Endothelial cell of umbilical vein (primary cell): Measurements from ENCODE around the gene CCDC107. TPM values are rescaled to one million over a fixed set of nuclear protein-coding genes. Genes with fewer than 3 reads are reported as not detected.
A peak's percentile ranks its signal among the peaks of the same experiment; 100 is the strongest.

ENCODE experiments used
- Bru-seq: library from RNA; stranded (reverse); fragments of 400-500 nt; gene quantifications from one replicate; lab custom pipeline; 2021; lab: Mats Ljungman, UMichigan
- BruChase-seq, 2 experiments: library from RNA; stranded (reverse); fragments of 400-500 nt; gene quantifications; one replicate each; lab custom pipeline; 2021; lab: Mats Ljungman, UMichigan
- BruUV-seq: library from RNA; stranded (reverse); fragments of 400-500 nt; replicated peaks from 2 replicates; lab custom pipeline; 2021; lab: Mats Ljungman, UMichigan
- CTCF ChIA-PET: fragments of 300-600, 350-600 bp; sonication (Branson Sonifier 250); formaldehyde crosslinking; loops from one replicate; lab custom pipeline; 2021; ENCODE audit warnings: antibody characterized with exemption, inconsistent platforms; lab: Charles Lee
- POLR2A ChIA-PET: fragments of 300-600, 350-600 bp; sonication (Branson Sonifier 250); formaldehyde crosslinking; loops from one replicate; lab custom pipeline; 2021; ENCODE audit warnings: antibody characterized with exemption, inconsistent platforms; lab: Charles Lee
- DNase-seq: peaks from one replicate; pipeline ENCODE4 v3.0.0-alpha.2; 2011; ENCODE audit warnings: low read depth, low spot score
- FAIRE-seq: peaks from 2 replicates; lab custom pipeline; 2011; peaks lifted over from hg19 to GRCh38; lab: Jason Lieb, UNC
- H2AFZ ChIP-seq: 2 replicates; pipeline ENCODE4 v1.6.0; 2012; ENCODE audit warnings: low read depth, low read length, control low read depth, inconsistent platforms
- H3K27ac ChIP-seq: 2 replicates; pipeline ENCODE4 v1.5.1; 2011; ENCODE audit warnings: low read depth, mild to moderate bottlenecking, control low read depth, low read length, moderate library complexity; ENCODE audit not compliant: insufficient read depth
- H3K27me3 ChIP-seq, 2 experiments: 2 replicates each; pipeline versions ENCODE4 v1.6.0 to v1.6.1; 2011; ENCODE audit warnings: low read length in 2 of 2, mixed read lengths in 1 of 2; ENCODE audit not compliant: control insufficient read depth in 2 of 2, insufficient read depth in 2 of 2
- H3K36me3 ChIP-seq, 2 experiments: 2 replicates in 1 of 2; 3 replicates in 1 of 2; pipeline ENCODE4 v1.5.1; 2011; ENCODE audit warnings: low read length in 2 of 2, mild to moderate bottlenecking in 1 of 2, moderate library complexity in 1 of 2; ENCODE audit not compliant: control insufficient read depth in 2 of 2, insufficient read depth in 2 of 2; ENCODE audit errors: extremely low read depth in 1 of 2
- H3K4me1 ChIP-seq: 3 replicates; pipeline ENCODE4 v1.5.1; 2011; ENCODE audit warnings: mild to moderate bottlenecking, low read length; ENCODE audit not compliant: control insufficient read depth, insufficient read depth; ENCODE audit errors: extremely low read depth
- H3K4me2 ChIP-seq: 2 replicates; pipeline ENCODE4 v1.6.1; 2011; ENCODE audit warnings: low read length, control low read depth, mixed read lengths; ENCODE audit not compliant: insufficient read depth
- H3K4me3 ChIP-seq, 3 experiments: fragments of 200-600 bp in 1 of 3; sonication (generic), shearing (Covaris generic) in 1 of 3; replicated peaks in 1 of 3; 2 replicates each; pipeline ENCODE4 v1.5.1; 2011 to 2016; ENCODE audit warnings: control low read depth in 3 of 3, low read length in 3 of 3, mild to moderate bottlenecking in 2 of 3, inconsistent platforms in 1 of 3, low read depth in 1 of 3, moderate library complexity in 1 of 3; ENCODE audit not compliant: insufficient read depth in 1 of 3
- H3K79me2 ChIP-seq: 2 replicates; pipeline ENCODE4 v1.6.0; 2012; ENCODE audit warnings: low read length, inconsistent platforms; ENCODE audit not compliant: control insufficient read depth, insufficient read depth
- H3K9ac ChIP-seq: replicated peaks from 2 replicates; pipeline ENCODE3; 2011; ENCODE audit warnings: low read length, control low read depth; ENCODE audit not compliant: insufficient read depth; ENCODE audit errors: extremely low read depth
- H3K9me1 ChIP-seq: replicated peaks from 3 replicates; pipeline ENCODE4 v1.6.0; 2011; ENCODE audit warnings: mild to moderate bottlenecking, low read length; ENCODE audit not compliant: control insufficient read depth, insufficient read depth; ENCODE audit errors: extremely low read depth
- H3K9me3 ChIP-seq: replicated peaks from 2 replicates; pipeline ENCODE4 v1.5.1; 2012; ENCODE audit warnings: low read length, inconsistent platforms; ENCODE audit not compliant: control insufficient read depth, insufficient read depth
- H4K20me1 ChIP-seq: replicated peaks from 2 replicates; pipeline ENCODE3; 2011; ENCODE audit warnings: mild to moderate bottlenecking, low read length; ENCODE audit not compliant: control insufficient read depth, insufficient read depth; ENCODE audit errors: extremely low read depth
- EZH2 ChIP-seq: IDR thresholded peaks from 2 replicates; pipeline ENCODE4 v1.6.1; 2012; ENCODE audit warnings: borderline replicate concordance, low read depth, mild to moderate bottlenecking, moderate library complexity, low read length, inconsistent platforms; ENCODE audit not compliant: severe bottlenecking
- FOS ChIP-seq: IDR thresholded peaks from 2 replicates; pipeline ENCODE4 v1.6.1; 2011; ENCODE audit warnings: mild to moderate bottlenecking, low read length, moderate library complexity, borderline replicate concordance; ENCODE audit not compliant: insufficient read depth
- GATA2 ChIP-seq: IDR thresholded peaks from 2 replicates; pipeline ENCODE4 v1.7.0; 2011; ENCODE audit warnings: low read depth, mild to moderate bottlenecking, moderate library complexity, mixed read lengths, low read length; ENCODE audit not compliant: insufficient read length, insufficient read depth
- JUN ChIP-seq: IDR thresholded peaks from 2 replicates; pipeline ENCODE4 v1.6.1; 2011; ENCODE audit warnings: borderline replicate concordance, low read depth; ENCODE audit not compliant: insufficient read length, insufficient read depth
- MYC ChIP-seq: IDR thresholded peaks from one replicate; pipeline ENCODE4 v1.6.1; 2011; ENCODE audit warnings: mild to moderate bottlenecking, low read depth, low read length
- POLR2A ChIP-seq: IDR thresholded peaks from 2 replicates; pipeline ENCODE4 v1.6.1; 2012; ENCODE audit warnings: low read depth, mild to moderate bottlenecking, control low read depth, low read length
- POLR2AphosphoS5 ChIP-seq: IDR thresholded peaks from 2 replicates; pipeline ENCODE4 v1.6.1; 2012; ENCODE audit warnings: low read depth, mild to moderate bottlenecking, control low read depth, low read length, moderate library complexity; ENCODE audit not compliant: insufficient read depth
- dilution Hi-C: fragments of 300-500 bp; cut with MboI; formaldehyde crosslinking; loops from one replicate; pipeline ENCODE4 v1.15.0; 2019; ENCODE audit warnings: low sequenced_read_pairs; ENCODE audit not compliant: extremely low pct_ligation_motif_present
- intact Hi-C: fragments of 100-400 bp; cut with micrococcal nuclease; formaldehyde crosslinking; loops from one replicate; pipeline ENCODE4 v1.10.0; 2022
- long read RNA-seq: library from polyadenylated mRNA; stranded (forward); transcript quantifications from one replicate; pipeline ENCODE4 v2.0.0, GENCODE V29; 2021
- polyA minus RNA-seq, 3 experiments: library from RNA; depleted of rRNA, polyadenylated mRNA; stranded (reverse); fragments of >200 nt; gene quantifications; 1 replicate in 1 of 3; 2 replicates in 2 of 3; pipeline ENCODE4 v1.2.3, GENCODE V29; 2011
- polyA plus RNA-seq, 4 experiments: library from polyadenylated mRNA; depleted of rRNA in 3 of 4; stranded (reverse) in 3 of 4; unstranded in 1 of 4; fragments of >200 nt; gene quantifications; 2 replicates each; pipeline versions ENCODE4 v1.2.1 to v1.2.3, GENCODE V29; 2011 to 2012; ENCODE audit warnings: missing spikeins in 1 of 4
- total RNA-seq: library from RNA; stranded (reverse); gene quantifications from 2 replicates; pipeline ENCODE4 v1.2.3, GENCODE V29; 2021
- TF ChIP-seq, protein P1 (sequence below), 2 donors: IDR thresholded peaks; 1 replicate in 1 of 2; 2 replicates in 1 of 2; pipeline ENCODE4 v1.5.1; 2011; ENCODE audit warnings: low read length in 2 of 2, mild to moderate bottlenecking in 2 of 2, moderate library complexity in 2 of 2, control low read depth in 1 of 2, inconsistent platforms in 1 of 2, low read depth in 1 of 2; ENCODE audit not compliant: insufficient read depth in 1 of 2; ENCODE audit errors: extremely low read depth in 1 of 2
- TF ChIP-seq, protein P2 (sequence below): IDR thresholded peaks from 2 replicates; pipeline ENCODE4 v1.6.1; 2011; ENCODE audit not compliant: insufficient read depth, insufficient read length

Gene CCDC107, protein sequence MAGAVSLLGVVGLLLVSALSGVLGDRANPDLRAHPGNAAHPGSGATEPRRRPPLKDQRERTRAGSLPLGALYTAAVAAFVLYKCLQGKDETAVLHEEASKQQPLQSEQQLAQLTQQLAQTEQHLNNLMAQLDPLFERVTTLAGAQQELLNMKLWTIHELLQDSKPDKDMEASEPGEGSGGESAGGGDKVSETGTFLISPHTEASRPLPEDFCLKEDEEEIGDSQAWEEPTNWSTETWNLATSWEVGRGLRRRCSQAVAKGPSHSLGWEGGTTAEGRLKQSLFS
- 13.2 and 15.2 TPM in 2 replicates for total RNA-seq
- 16.0 and 18.8 TPM in 2 replicates for polyA plus RNA-seq
- polyA plus RNA-seq (2011; cell fraction: cytosol; rRNA removed), result 12.8 and 15.4 TPM in 2 replicates
- polyA plus RNA-seq (2011; cell fraction: nucleus; rRNA removed), result 9.4 and 10.7 TPM in 2 replicates
- 8.7 and 13.2 TPM in 2 replicates for polyA plus RNA-seq (2012)
- 4.0 and 9.7 TPM in 2 replicates for polyA minus RNA-seq
- polyA minus RNA-seq (2011; cell fraction: cytosol; rRNA and poly(A)+ RNA removed), result 2.4 TPM
- polyA minus RNA-seq (2011; cell fraction: nucleus; rRNA and poly(A)+ RNA removed), result 1.6 TPM in 2 replicates
- percentile 56 among the genes with signal in this experiment for Bru-seq, nascent RNA
- BruChase-seq, experiment 1, labeled RNA remaining after a 6-hour chase, result percentile 60 among the genes with signal in this experiment
- BruChase-seq, experiment 2, labeled RNA remaining after a 2-hour chase, result percentile 48 among the genes with signal in this experiment
- long read RNA-seq, transcript CCDC107-204 (6 exons, 1,173 nt), result minor isoform, 20 of 85 reads
- long read RNA-seq, transcript CCDC107-206 (5 exons, 1,242 nt), result major isoform, 26 of 85 reads
- long read RNA-seq, partial matches to known transcripts, result 5 of 85 reads
- long read RNA-seq, other reads (novel, unspliced or antisense), result 30 of 85 reads

DNA sequence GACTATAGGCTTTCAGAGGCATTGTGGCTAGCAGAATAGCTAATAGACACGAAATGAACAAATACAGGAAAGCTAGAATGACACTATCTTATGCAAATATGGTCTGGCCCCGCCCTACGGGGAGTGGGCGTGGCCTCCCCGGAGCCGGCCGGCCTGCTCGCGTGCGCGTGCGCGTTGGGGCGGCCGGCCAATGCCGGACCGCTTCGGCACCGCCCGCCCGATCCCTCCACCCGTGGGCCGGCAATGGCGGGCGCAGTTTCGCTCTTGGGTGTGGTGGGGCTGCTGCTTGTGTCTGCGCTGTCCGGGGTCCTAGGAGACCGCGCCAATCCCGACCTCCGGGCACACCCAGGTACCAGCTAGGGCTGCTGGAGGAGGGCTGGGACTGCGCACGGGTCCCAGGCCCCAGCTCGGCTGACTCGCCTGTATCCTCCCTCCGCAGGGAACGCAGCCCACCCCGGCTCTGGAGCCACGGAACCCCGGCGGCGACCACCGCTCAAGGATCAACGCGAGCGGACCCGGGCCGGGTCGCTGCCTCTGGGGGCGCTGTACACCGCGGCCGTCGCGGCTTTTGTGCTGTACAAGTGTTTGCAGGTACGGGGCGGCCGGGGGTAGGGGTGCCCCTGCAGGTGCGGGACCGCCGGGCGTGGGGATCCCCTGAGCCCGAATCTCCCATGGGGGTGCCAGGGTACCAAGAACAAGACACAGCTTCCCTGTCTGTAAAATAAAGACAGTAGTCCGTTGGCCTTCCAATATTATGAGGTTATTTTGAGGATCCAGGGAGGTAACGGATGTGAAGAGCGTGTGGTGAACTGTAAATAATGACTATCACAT, at the start of gene CCDC107:
Gene CCDC107 (plus strand): TSS at position 156 of the 831 bp plus-strand sequence. CDS start 88 bp downstream, at position 244.
- dilution Hi-C loops, result no loop called here
- H3K27me3 ChIP-seq, result no peaks in the 10 kb centered on the region
- H3K4me2 ChIP-seq, result peak within 1 kb of the TSS; percentile 93

More for the DNA sequence above, at the start of gene CCDC107:
- Histone ChIP-seq H3K27ac (peak within 1 kb of the TSS; percentile 94), H3K4me3 (peak within 1 kb of the TSS; percentile 84 to 87 (median 86)), H3K36me3 (peaks cover 0 to 8% of the 10 kb centered on the region in 2 experiments), H2AFZ (peak within 1 kb of the TSS; percentile 84), H3K79me2 (peaks cover 4% of the 10 kb centered on the region), H3K9ac (peak within 1 kb of the TSS; percentile 86), H4K20me1 (no peaks in the 10 kb centered on the region), H3K9me1 (no peaks in the 10 kb centered on the region), H3K9me3 (no peaks in the 10 kb centered on the region), H3K4me1 (peaks cover 11% of the 10 kb centered on the region)
- FAIRE-seq (no peak), DNase-seq (peak; percentile 89)
- intact Hi-C loops, result loop anchor here (1.0 to 5.0 kb wide), 5 partner anchors 31 to 249 kb away; partner anchors contain the start of genes CREB3, HRCT1, RUSC2 and SPAAR
- TF ChIP-seq EZH2 (no peak), GATA2 (no peak), POLR2A (peak; percentile 96), POLR2AphosphoS5 (peak; percentile 87), JUN (no peak), FOS (no peak), MYC (no peak)
- TF ChIP-seq, protein P1, sequence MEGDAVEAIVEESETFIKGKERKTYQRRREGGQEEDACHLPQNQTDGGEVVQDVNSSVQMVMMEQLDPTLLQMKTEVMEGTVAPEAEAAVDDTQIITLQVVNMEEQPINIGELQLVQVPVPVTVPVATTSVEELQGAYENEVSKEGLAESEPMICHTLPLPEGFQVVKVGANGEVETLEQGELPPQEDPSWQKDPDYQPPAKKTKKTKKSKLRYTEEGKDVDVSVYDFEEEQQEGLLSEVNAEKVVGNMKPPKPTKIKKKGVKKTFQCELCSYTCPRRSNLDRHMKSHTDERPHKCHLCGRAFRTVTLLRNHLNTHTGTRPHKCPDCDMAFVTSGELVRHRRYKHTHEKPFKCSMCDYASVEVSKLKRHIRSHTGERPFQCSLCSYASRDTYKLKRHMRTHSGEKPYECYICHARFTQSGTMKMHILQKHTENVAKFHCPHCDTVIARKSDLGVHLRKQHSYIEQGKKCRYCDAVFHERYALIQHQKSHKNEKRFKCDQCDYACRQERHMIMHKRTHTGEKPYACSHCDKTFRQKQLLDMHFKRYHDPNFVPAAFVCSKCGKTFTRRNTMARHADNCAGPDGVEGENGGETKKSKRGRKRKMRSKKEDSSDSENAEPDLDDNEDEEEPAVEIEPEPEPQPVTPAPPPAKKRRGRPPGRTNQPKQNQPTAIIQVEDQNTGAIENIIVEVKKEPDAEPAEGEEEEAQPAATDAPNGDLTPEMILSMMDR (IDR thresholded peaks at IDR 0.05; ENCODE audit: extremely low read depth in 1 of 2, insufficient read depth in 1 of 2, low read depth in 1 of 2, low read length in 2 of 2), result peak; percentile 65 to 88
- TF ChIP-seq, protein P2, sequence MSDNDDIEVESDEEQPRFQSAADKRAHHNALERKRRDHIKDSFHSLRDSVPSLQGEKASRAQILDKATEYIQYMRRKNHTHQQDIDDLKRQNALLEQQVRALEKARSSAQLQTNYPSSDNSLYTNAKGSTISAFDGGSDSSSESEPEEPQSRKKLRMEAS, result no peak
- CTCF ChIA-PET, result interaction anchor here (0.6 to 10.0 kb wide), 12 partner anchors 9 to 177 kb away, joined by 3 to 227 read pairs (median 4); partner anchors contain the start of genes MSMP and TPM2
- POLR2A ChIA-PET, result interaction anchor here (1.6 kb wide), 1 partner anchor 30 kb away, joined by 4 read pairs; no protein-coding TSS in a partner anchor
- TSS peak; percentile 47 for BruUV-seq
